GM19324 (cell line): ENCODE measurements around the gene TMEM150B.

Experiments used
- ATAC-seq: cut with Tn5 transposase; IDR thresholded peaks from one replicate; pipeline ENCODE4 v1.9.1; 2021; ENCODE audit warnings: mild to moderate bottlenecking, moderate library complexity; ENCODE audit not compliant: unreplicated experiment, low FRiP score

Gene TMEM150B

GRCh38 chr19:55325172-55325571, at the start of gene TMEM150B:
Gene TMEM150B, minus strand, starts transcription at chr19:55325341. Its CDS starts 4,305 bp downstream, at chr19:55321036.
- no peak for ATAC-seq

GRCh38 chr19:55373993-55374757, 49.0 kb upstream of the TMEM150B start:
- no peak for ATAC-seq

DNA sequence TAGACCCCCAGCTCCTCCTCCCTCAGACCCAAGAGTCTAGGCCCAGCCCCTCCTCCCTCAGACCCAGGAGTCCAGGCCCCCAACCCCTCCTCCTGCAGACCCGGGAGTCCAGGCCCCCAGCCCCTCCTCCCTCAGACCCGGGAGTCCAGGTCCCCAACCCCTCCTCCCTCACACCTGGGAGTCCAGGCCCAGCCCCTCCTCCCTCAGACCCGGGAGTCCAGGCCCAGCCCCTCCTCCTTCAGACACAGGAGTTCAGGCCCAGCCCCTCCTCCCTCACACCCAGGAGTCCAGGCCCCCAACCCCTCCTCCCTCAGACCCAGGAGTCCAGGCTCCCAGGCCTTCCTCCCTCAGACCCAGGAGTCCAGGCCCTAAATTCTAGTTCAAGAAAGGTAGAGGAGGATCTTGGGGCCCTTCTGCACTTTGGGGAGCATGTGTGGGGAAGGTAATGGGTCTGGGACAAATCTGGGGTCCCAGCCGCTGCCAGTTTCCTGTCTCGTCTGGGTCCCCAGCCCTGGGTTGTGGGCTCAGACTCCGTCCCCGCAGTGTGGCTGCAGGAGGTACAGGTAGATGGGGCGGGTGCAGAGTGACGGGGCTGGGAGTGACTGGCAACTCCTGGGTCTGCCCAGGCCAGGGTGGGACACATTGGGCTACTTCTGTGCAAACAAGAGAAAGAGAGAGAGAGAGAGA, 48.3 kb upstream of the TMEM150B start:
- ATAC-seq: no peak

DNA sequence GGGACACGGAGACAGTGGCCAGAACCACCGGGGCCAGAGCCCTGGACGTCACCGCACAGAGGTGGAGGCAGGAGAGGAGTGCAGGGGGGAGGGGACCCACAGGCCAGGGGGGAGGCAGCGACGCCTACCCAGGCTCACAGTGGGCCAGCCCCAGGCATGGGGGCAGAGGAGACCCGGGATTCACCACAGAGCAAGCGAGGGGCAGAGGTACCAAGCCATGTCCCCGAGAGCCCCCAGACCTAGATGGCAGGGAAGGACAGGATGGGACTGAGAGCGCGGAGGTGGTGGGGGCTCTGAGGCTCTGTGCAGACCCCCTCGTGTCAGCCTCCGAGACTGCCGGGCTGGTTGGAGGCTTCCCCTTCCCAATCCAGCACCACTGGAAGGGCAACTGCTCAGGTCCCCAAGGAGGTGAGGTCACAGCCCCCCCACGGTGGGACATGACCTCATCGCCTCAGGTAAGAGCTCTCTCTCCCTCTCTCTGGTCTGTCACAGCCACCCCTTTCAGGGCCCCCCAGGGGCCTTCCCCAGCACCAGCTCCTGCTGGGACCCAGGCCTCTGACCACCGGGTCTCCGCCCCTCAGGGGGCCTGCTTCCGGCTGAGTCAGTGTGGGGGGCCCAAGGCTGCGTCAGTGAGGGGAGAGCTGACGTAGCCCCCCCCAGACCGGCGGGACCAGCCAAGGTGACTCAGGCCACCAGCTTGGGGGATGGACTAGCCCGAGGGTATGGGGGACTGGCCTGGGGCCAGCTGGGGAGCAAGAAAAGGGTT, 47.4 kb upstream of the TMEM150B start:
- ATAC-seq: no peak

DNA sequence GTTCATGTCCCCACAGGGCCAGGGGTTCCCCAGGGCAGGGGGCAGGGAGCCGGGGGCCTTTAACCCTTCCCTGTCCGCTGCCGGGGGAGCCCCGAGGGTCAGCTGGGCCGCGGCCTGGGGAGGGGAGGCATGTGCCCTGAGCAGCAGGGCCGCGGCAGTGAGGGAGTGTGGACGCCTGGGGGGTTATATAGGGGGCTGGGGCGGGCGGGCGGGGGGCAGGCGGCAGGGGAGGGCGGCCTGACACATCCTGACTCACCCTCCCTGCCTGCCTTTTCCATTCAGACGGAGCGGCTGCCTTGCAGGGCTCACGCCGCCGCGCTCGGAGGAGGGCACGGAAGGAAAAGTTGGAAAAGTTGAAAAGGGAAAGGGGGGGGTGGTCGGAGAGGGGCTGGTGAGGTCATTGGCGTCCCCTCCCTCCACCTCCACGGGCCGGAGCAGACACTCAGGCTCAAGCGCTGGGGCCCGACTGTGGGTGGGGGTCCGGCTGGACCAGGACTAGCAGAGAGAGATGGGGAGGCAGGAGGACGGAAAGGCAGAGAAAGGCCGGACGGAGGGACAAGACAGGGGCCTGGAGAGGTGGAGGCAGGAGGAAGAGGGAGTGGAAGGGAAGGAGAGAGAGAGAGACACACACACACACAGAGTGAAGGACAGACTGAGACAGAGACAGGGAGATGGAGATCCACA, 45.3 kb upstream of the TMEM150B start, which contains the start of gene IL11:
IL11 (minus strand) TSS at position 159 of the 684 bp plus-strand sequence; CDS start at position 6, 153 bp downstream.
- no peak for ATAC-seq

- no peak for ATAC-seq
Measured at GRCh38 chr19:55369653-55370304, 44.6 kb upstream of the TMEM150B start.

- ATAC-seq: no peak
Measured at GRCh38 chr19:55368701-55369563, 43.8 kb upstream of the TMEM150B start.

DNA sequence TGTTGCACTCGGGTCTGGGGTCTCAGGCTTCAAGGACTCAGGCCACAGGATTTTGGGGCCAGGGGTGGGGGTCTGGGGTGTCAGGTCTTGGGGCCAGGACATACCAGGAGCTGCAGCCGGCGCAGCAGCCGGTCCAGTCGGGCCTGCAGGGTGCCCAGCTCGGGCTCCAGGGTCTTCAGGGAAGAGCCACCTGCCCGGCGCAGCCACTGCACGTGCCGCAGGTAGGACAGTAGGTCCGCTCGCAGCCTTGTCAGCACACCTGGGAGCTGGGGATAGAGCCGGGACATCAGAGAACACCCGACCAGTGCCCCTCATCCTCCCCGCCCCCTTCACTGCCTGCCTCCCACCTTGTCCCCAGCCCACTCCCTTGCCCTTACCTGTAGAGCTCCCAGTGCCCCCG, 43.0 kb upstream of the TMEM150B start:
- no peak for ATAC-seq

DNA sequence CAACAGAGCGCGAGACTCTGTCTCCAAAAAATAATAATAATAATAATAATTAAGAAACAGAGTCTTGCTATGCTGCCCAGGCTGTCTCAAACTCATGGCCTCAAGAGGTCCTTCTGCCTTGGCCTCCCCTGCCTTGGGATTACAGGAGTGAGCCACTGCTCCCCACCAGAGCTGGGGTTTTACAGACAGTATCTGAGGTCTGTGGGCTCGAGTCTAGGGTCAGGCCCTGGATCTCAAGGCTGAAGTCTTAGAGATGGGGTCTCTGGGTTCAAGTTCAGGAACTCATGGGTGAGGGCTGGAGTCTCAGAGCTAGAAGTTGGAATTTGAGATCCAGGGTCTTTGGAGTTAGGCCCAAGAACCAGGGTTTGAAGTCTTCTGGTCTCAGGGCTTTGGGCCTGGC, 41.6 kb upstream of the TMEM150B start:
- no peak for ATAC-seq

GRCh38 chr19:55365964-55366363, 40.8 kb upstream of the TMEM150B start:
- no peak for ATAC-seq

DNA sequence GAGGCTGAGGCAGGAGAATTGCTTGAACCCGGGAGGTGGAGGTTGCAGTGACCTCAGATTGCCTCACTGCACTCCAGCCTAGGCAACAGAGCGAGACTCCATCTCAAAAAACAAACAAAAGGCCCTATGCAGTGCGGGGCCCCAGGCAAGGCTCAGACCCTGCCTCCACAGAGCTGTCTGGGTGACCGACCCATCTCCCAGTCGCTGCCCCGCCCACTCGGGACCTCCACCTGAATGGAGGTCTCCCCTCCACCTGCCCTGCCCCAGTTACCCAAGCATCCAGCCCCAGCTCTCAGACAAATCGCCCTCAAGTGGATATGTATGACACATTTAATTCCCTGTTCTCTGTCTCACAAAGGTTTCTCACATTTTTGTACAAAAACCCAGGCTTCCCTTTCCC, 40.1 kb upstream of the TMEM150B start:
- ATAC-seq: no peak

DNA sequence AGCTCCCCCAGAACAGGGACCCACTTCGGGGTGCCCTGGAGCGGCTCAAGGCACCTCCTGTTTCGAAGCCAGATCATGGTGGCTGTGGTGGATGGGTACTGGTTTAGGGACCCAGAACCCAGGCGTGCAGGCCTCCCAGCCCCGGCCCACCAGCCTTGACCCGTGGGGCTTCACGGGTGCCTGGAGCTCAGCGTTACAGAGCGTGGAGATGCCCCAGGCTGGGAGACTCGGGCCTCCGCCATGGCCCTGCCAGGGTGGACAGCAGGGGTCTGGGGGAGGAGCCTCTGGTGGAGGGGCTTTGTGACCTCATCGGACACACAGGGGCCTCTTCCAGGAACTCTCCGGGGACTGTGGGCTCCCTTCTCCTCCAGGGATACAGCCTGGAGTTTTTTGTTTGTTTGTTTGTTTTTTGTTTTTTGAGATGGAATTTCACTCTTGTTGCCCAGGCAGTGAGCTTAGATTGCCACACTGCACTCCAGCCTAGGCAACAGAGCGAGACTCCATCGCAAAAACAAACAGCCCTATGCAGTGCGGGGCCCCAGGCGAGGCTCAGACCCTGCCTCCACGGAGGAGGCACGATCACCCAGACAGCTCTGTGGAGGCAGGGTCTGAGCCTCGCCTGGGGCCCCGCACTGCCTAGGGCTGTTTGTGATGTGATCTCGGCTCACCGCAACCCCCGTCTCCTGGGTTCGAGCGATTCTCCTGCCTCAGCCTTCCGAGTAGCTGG, 38.0 kb upstream of the TMEM150B start, which contains the start of gene GARIN5B:
GARIN5B (minus strand) TSS at position 271 of the 727 bp plus-strand sequence; CDS start at position 77, 194 bp downstream.
- ATAC-seq: no peak

GRCh38 chr19:55362174-55362989, 37.2 kb upstream of the TMEM150B start:
- no peak for ATAC-seq

DNA sequence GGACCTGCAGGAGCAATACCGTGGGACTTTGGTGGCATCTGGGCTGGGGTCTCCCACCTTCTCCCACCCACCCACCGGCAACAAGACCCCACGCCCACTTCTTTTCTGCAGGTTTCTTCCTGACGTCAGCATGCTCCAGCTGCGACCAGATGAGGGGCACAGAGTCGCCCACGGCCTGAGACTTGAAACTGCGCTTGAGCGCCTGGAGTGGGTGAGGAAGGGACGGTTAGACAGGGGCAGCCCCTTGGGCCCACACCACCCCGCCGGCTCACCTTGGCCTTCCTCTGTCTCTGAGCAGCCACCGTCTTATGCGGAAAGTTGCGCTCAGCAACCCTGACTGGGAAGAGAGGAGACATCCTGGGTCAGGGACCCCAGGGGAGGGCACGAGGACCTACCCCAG, 35.8 kb upstream of the TMEM150B start:
- no peak for ATAC-seq

GRCh38 chr19:55358943-55359908, 34.1 kb upstream of the TMEM150B start:
- ATAC-seq: no peak

GRCh38 chr19:55358493-55358892, 33.4 kb upstream of the TMEM150B start:
- ATAC-seq: no peak
